ENCODE measurements around the gene HELQ. TPM values are rescaled to one million over a fixed set of nuclear protein-coding genes. Genes with fewer than 3 reads are reported as not detected.
A peak's percentile ranks its signal among the peaks of the same experiment; 100 is the strongest.

The HELQ gene
- total and polyA plus RNA-seq, 10 of the 15 experiments (the other 5 are each of a cell fraction or from before 2014, with no cell fraction given) = 4.5 to 13.3 (median 10.6) TPM

DNA sequence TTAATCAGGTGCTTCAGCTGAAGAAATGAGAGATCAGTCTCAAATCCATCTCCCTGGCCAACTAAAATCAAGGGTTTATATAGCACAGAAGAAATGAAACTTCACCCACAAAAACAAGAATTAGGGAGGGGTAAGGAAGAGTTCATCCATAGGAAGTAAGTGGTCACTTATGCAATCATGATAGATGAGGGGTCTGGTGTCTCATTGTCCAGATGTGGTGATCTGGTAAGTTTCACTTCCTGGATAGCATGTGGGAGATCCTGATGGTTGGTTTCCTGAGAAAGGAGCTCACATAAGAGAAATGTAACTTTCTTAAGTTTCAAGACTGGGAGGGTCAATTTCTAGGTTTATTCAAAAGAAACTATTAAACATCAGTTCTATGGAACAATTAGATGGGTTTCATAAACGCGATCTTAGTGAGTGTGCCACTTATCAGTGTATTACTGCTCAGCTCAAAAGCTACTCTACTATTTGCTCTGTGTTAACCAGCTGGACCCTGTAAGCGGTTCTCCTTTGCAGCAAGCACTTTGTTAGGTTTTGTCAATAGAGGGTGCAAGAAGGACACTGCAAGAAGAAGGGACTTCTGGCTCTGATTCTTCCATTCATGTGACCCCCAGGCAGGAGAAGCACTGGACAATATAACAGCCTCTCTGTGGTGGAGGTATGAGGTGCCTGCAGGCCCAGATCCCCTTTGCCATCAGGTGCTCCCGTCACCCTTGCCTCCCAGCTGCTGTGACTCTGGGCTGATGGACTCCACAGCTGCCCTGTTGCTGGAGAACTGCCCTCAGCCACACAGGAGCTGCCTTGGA, 85.6 kb downstream of the HELQ start:
- Histone ChIP-seq H3K4me3 (no peak overlapping the region), H3K36me3 (ENCODE audit: control insufficient read depth in 2 of 2, insufficient read depth in 2 of 2, low read length in 1 of 2) (no peaks in the 10 kb centered on the region), H4K20me1 (ENCODE audit: control insufficient read depth, insufficient read depth) (no peaks in the 10 kb centered on the region), H3K27ac (ENCODE audit: control insufficient read depth, insufficient read depth) (no peak overlapping the region), H3K4me1 (ENCODE audit: control insufficient read depth, insufficient read depth, low read length) (no peaks in the 10 kb centered on the region), H3K79me2 (ENCODE audit: control insufficient read depth, insufficient read depth, low read length) (no peaks in the 10 kb centered on the region), H3K9ac (ENCODE audit: control insufficient read depth, insufficient read depth, low read length) (no peak overlapping the region), H3K9me3 (replicated peaks; ENCODE audit: control insufficient read depth, insufficient read depth, low read length) (no peaks in the 10 kb centered on the region), H3K4me2 (ENCODE audit: control insufficient read depth, insufficient read depth) (no peak overlapping the region), H2AFZ (ENCODE audit: control insufficient read depth, low read depth, low read length) (no peak overlapping the region), H3K27me3 (replicated peaks in 1 of 2; ENCODE audit: control insufficient read depth in 2 of 2, insufficient read depth in 2 of 2, low read length in 1 of 2) (no peaks in the 10 kb centered on the region)
- TF ChIP-seq POLR2AphosphoS5 (IDR thresholded peaks at IDR 0.05; ENCODE audit: low read length) (no peak), HCFC1 (IDR thresholded peaks at IDR 0.05; ENCODE audit: low read length) (no peak), ZBTB4 (CRISPR knock-in tag; IDR thresholded peaks at IDR 0.05) (no peak), RAD21 (IDR thresholded peaks at IDR 0.05; ENCODE audit: insufficient read depth, low read depth, low read length) (peak; percentile 20; the same call in 1 of the 2 replicates), JUND (IDR thresholded peaks at IDR 0.05; ENCODE audit: low read depth, low read length) (no peak), TCF12 (IDR thresholded peaks at IDR 0.05; ENCODE audit: low read depth, low read length) (no peak), EGR1 (IDR thresholded peaks at IDR 0.05; ENCODE audit: borderline replicate concordance in 1 of 2, low read depth in 2 of 2, low read length in 2 of 2) (no peak)
- CTCF ChIA-PET = interaction anchor here (1.3 kb wide), 1 partner anchor 8 kb away, joined by 4 read pairs; no protein-coding TSS in a partner anchor
- FAIRE-seq (no peak), ATAC-seq (no peak; the same call in 2 of the 3 replicates), DNase-seq (ENCODE audit: low read depth, low spot score) (no peak)
- no TSS peak for BruUV-seq (replicated peaks)
- in situ Hi-C loops (cut with MboI) = no loop called here
- SMC1A ChIA-PET (ENCODE audit: uncharacterized antibody, unreplicated experiment) = interaction anchor here (1.4 kb wide), 1 partner anchor 13 kb away, joined by 4 read pairs; no protein-coding TSS in a partner anchor
- POLR2A ChIA-PET = interaction anchor here (0.5 kb wide), 1 partner anchor 49 kb away, joined by 3 read pairs; no protein-coding TSS in a partner anchor
- 57% methylated on average over 4 of the region's 4 CpGs for WGBS (ENCODE audit: insufficient coverage, insufficient replicate concordance, low lambda C conversion rate, missing lambda C conversion rate)
- RAD21 ChIA-PET (ENCODE audit: unreplicated experiment) = no interaction called here
- intact Hi-C loops (cut with micrococcal nuclease; ENCODE audit: unreplicated experiment) = no loop called here
